ENCODE results near the gene C2CD4C.

- no peak for TF ChIP-seq CTCF (IDR thresholded peaks at IDR 0.05 in 8 of 11, conservative IDR thresholded peaks at IDR 0.05 in 3 of 11)
- no peak for TF ChIP-seq POLR2AphosphoS5 (IDR thresholded peaks at IDR 0.05)
Observed at GRCh38 chr19:415292-415691, 6.3 kb upstream of the C2CD4C start.
